GM23338 (cell line): ENCODE data around the gene KIAA1191. TPM values are rescaled to one million over a fixed set of nuclear protein-coding genes. Genes with fewer than 3 reads are reported as not detected.

ENCODE experiments used
- ATAC-seq: fragments of 200-7000 bp; cut with Tn5 transposase; 3 replicates; pipeline ENCODE4 v1.9.1; 2020
- DNase-seq: peaks from one replicate; pipeline ENCODE4 v3.0.0-alpha.2; 2015; ENCODE audit warnings: low spot score
- H2AFZ ChIP-seq: fragments of 200-600 bp; sonication (generic); 2 replicates; pipeline ENCODE4 v1.8.0; 2016; ENCODE audit warnings: antibody characterized with exemption, mild to moderate bottlenecking, moderate library complexity
- H3F3A ChIP-seq: fragments of 200-600 bp; sonication (generic); replicated peaks from 2 replicates; pipeline ENCODE4 v1.8.0; 2017; ENCODE audit warnings: antibody characterized with exemption, mixed run types, low read depth
- H3K27ac ChIP-seq: fragments of 200-600 bp; sonication (generic); 2 replicates; pipeline ENCODE4 v1.6.1; 2016; ENCODE audit warnings: low read depth
- H3K27me3 ChIP-seq: fragments of 200-600 bp; sonication (generic); 2 replicates; pipeline ENCODE4 v1.8.0; 2016; ENCODE audit warnings: mild to moderate bottlenecking, mixed run types, moderate library complexity; ENCODE audit not compliant: insufficient read depth
- H3K36me3 ChIP-seq: fragments of 200-600 bp; sonication (generic); 2 replicates; pipeline ENCODE4 v1.8.0; 2016; ENCODE audit warnings: mild to moderate bottlenecking; ENCODE audit not compliant: insufficient read depth
- H3K4me1 ChIP-seq: fragments of 200-600 bp; sonication (generic); 2 replicates; pipeline ENCODE4 v1.8.0; 2016; ENCODE audit warnings: mild to moderate bottlenecking, moderate library complexity; ENCODE audit not compliant: insufficient read depth
- H3K4me2 ChIP-seq: fragments of 200-600 bp; sonication (generic); 2 replicates; pipeline ENCODE4 v1.7.1; 2017; ENCODE audit warnings: mixed run types
- H3K4me3 ChIP-seq: fragments of 200-600 bp; sonication (generic); 2 replicates; pipeline ENCODE4 v1.6.1; 2016; ENCODE audit warnings: mixed run types
- H3K79me2 ChIP-seq: fragments of 200-600 bp; sonication (generic); replicated peaks from 2 replicates; pipeline ENCODE4 v1.8.0; 2017; ENCODE audit warnings: mild to moderate bottlenecking; ENCODE audit not compliant: insufficient read depth
- H3K9me2 ChIP-seq: fragments of 200-600 bp; sonication (generic); 2 replicates; pipeline ENCODE4 v1.8.0; 2017; ENCODE audit not compliant: insufficient read depth
- H4K20me1 ChIP-seq: fragments of 200-600 bp; sonication (generic); replicated peaks from 2 replicates; pipeline ENCODE4 v1.8.0; 2017; ENCODE audit warnings: mild to moderate bottlenecking; ENCODE audit not compliant: insufficient read depth
- H3K27ac Mint-ChIP-seq: 2 replicates; pipeline ENCODE4 v1.8.0; 2020; ENCODE audit warnings: inconsistent platforms, mild to moderate bottlenecking, moderate library complexity, mixed read lengths
- H3K27me3 Mint-ChIP-seq: 3 replicates; pipeline ENCODE4 v1.8.0; 2022; ENCODE audit warnings: low read depth, mild to moderate bottlenecking, moderate library complexity, mixed read lengths, inconsistent platforms; ENCODE audit not compliant: insufficient read depth, poor library complexity
- H3K36me3 Mint-ChIP-seq: 3 replicates; pipeline ENCODE4 v1.8.0; 2021; ENCODE audit warnings: low read depth, mild to moderate bottlenecking, inconsistent platforms, moderate library complexity, mixed read lengths
- H3K4me1 Mint-ChIP-seq: 3 replicates; pipeline ENCODE4 v1.8.0; 2020; ENCODE audit warnings: mild to moderate bottlenecking, inconsistent platforms, mixed read lengths
- H3K4me3 Mint-ChIP-seq: 3 replicates; pipeline ENCODE4 v1.8.0; 2021; ENCODE audit warnings: moderate library complexity, mild to moderate bottlenecking, inconsistent platforms, mixed read lengths
- H3K9me3 Mint-ChIP-seq: 3 replicates; pipeline ENCODE4 v1.8.0; 2020; ENCODE audit warnings: moderate library complexity, mild to moderate bottlenecking, inconsistent platforms, mixed read lengths
- CREB1 ChIP-seq: fragments of 250-450 bp; sonication (Bioruptor Pico); IDR thresholded peaks from 2 replicates; pipeline ENCODE4 v1.5.0; 2020; ENCODE audit warnings: low read depth, mild to moderate bottlenecking, moderate library complexity
- EZH2 ChIP-seq: fragments of 200-600 bp; sonication (generic); IDR thresholded peaks from one replicate; pipeline ENCODE4 v1.8.0; 2017; ENCODE audit warnings: antibody characterized with exemption, mild to moderate bottlenecking, low read depth; ENCODE audit not compliant: unreplicated experiment
- JUNB ChIP-seq: IDR thresholded peaks from one replicate; pipeline ENCODE4 v1.6.1; 2016; ENCODE audit warnings: antibody characterized with exemption; ENCODE audit not compliant: unreplicated experiment
- STAT1 ChIP-seq: IDR thresholded peaks from one replicate; pipeline ENCODE4 v1.6.1; 2016; ENCODE audit warnings: antibody characterized with exemption; ENCODE audit not compliant: unreplicated experiment
- ZNF114 ChIP-seq: fragments of 250-450 bp; sonication (Bioruptor Pico); IDR thresholded peaks from 2 replicates; pipeline ENCODE4 v1.5.0; 2020; ENCODE audit warnings: mild to moderate bottlenecking, moderate library complexity
- ZNF331 ChIP-seq: fragments of 250-450 bp; sonication (Bioruptor Pico); IDR thresholded peaks from 2 replicates; pipeline ENCODE4 v1.5.0; 2020; ENCODE audit warnings: low read depth, mild to moderate bottlenecking, moderate library complexity
- polyA plus RNA-seq: library from polyadenylated mRNA; unstranded; fragments of >200 nt; fragmentation: Nextera tagmentation; extraction: Ambion mirVana; gene quantifications from 2 replicates; pipeline ENCODE4 v1.2.1, GENCODE V29; 2016
- total RNA-seq: library from RNA; depleted of rRNA; stranded (reverse); fragments of >200 nt; shearing (Covaris generic); gene quantifications from 2 replicates; pipeline ENCODE4 v1.2.3, GENCODE V29; 2014
- TF ChIP-seq, protein P1 (sequence below): IDR thresholded peaks from one replicate; pipeline ENCODE4 v1.6.1; 2018; ENCODE audit warnings: antibody characterized with exemption; ENCODE audit not compliant: unreplicated experiment
- TF ChIP-seq, protein P2 (sequence below): IDR thresholded peaks from 2 replicates; pipeline ENCODE4 v1.6.1; 2016; ENCODE audit warnings: antibody characterized with exemption
- TF ChIP-seq, protein P3 (sequence below), 2 experiments: fragments of 200-600 bp in 1 of 2; sonication (generic) in 1 of 2; conservative IDR thresholded peaks; 2 replicates each; pipeline versions ENCODE4 v1.5.1 to v1.6.1; 2016 to 2017; ENCODE audit warnings: antibody characterized with exemption in 2 of 2, low read depth in 2 of 2, mild to moderate bottlenecking in 2 of 2, moderate library complexity in 1 of 2

The KIAA1191 gene
- total and polyA plus RNA-seq, 2 experiments from 2014 or later, result 52.3 to 87.2 TPM

DNA sequence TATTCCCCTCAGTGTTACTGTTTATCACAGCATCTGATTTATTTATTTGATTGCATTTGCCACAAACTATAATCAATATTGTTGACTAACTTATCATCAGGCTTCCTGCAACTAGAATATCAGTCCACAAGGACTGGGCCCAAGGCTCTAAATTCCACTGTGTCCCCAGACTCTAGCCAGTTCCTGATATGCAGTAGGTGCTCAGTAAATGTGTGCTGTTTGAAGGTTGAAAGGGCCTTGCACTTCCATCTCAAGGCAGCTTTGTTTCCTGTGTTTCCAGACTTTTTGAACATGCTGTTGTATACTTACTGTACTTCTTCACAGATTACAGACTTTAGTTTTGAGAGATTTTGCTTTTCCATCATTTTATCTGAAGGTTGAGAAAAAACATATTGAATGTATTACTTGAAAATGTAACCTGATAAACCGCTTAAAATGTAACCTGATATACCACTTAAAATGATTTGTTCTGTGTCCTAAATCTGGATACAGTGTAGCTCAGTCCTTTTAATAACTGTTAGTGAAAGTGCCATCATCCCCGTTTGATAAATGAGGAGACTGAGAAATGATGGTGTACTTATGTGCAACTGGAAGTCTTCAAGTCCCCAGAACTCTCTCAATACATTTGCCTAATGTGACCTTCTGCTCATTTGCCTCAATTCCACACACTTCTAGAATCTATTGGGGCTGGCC is 18.7 kb downstream of the KIAA1191 start (continued):
- TF ChIP-seq, protein P1, sequence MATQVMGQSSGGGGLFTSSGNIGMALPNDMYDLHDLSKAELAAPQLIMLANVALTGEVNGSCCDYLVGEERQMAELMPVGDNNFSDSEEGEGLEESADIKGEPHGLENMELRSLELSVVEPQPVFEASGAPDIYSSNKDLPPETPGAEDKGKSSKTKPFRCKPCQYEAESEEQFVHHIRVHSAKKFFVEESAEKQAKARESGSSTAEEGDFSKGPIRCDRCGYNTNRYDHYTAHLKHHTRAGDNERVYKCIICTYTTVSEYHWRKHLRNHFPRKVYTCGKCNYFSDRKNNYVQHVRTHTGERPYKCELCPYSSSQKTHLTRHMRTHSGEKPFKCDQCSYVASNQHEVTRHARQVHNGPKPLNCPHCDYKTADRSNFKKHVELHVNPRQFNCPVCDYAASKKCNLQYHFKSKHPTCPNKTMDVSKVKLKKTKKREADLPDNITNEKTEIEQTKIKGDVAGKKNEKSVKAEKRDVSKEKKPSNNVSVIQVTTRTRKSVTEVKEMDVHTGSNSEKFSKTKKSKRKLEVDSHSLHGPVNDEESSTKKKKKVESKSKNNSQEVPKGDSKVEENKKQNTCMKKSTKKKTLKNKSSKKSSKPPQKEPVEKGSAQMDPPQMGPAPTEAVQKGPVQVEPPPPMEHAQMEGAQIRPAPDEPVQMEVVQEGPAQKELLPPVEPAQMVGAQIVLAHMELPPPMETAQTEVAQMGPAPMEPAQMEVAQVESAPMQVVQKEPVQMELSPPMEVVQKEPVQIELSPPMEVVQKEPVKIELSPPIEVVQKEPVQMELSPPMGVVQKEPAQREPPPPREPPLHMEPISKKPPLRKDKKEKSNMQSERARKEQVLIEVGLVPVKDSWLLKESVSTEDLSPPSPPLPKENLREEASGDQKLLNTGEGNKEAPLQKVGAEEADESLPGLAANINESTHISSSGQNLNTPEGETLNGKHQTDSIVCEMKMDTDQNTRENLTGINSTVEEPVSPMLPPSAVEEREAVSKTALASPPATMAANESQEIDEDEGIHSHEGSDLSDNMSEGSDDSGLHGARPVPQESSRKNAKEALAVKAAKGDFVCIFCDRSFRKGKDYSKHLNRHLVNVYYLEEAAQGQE, result no peak
- no peak for TF ChIP-seq ZNF114 (CRISPR knock-in tag)
- TF ChIP-seq EZH2, result no peak
- TF ChIP-seq, protein P2, sequence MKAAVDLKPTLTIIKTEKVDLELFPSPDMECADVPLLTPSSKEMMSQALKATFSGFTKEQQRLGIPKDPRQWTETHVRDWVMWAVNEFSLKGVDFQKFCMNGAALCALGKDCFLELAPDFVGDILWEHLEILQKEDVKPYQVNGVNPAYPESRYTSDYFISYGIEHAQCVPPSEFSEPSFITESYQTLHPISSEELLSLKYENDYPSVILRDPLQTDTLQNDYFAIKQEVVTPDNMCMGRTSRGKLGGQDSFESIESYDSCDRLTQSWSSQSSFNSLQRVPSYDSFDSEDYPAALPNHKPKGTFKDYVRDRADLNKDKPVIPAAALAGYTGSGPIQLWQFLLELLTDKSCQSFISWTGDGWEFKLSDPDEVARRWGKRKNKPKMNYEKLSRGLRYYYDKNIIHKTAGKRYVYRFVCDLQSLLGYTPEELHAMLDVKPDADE, result no peak
- TF ChIP-seq CREB1 (CRISPR knock-in tag), result no peak
- TF ChIP-seq STAT1, result no peak

DNA sequence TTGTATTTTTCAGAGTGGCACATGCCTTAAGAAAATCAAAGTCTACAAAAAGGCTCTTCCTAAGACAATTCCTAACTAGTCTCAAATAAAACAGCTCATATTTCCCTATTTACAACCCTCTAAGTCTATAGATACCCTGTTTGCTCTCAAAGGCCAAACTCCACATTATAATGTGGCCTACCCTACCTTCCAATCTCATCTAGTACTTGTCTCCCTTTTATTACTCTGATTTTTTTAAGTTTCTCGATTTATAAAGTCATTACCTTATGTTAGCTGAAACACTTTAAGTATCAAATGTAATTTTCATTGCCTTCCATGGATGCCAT is 19.4 kb downstream of the KIAA1191 start:
- Histone ChIP-seq H3K4me3 (no peak overlapping the region), H3K27me3 (no peaks in the 10 kb centered on the region), H3K36me3 (peaks cover 10% of the 10 kb centered on the region; the same call in 1 of the 2 replicates), H3K4me2 (no peak overlapping the region), H3K9me2 (no peaks in the 10 kb centered on the region), H3K27ac (no peak overlapping the region), H3K79me2 (no peaks in the 10 kb centered on the region), H4K20me1 (no peaks in the 10 kb centered on the region; the same call in 1 of the 2 replicates), H2AFZ (no peak overlapping the region), H3F3A (no peaks in the 10 kb centered on the region), H3K4me1 (no peaks in the 10 kb centered on the region)
- no peaks in the 10 kb centered on the region for H3K9me3 Mint-ChIP-seq
- peaks cover 19% of the 10 kb centered on the region for H3K36me3 Mint-ChIP-seq
- ATAC-seq, result no peak
- no peaks in the 10 kb centered on the region for H3K4me1 Mint-ChIP-seq
- DNase-seq, result no peak
- H3K4me3 Mint-ChIP-seq, result no peak overlapping the region
- H3K27ac Mint-ChIP-seq, result no peak overlapping the region
- H3K27me3 Mint-ChIP-seq, result peaks cover 2% of the 10 kb centered on the region
- TF ChIP-seq STAT1, result no peak
- TF ChIP-seq, protein P2, result no peak
- TF ChIP-seq, protein P1, result no peak
- TF ChIP-seq ZNF331 (CRISPR knock-in tag), result no peak
- no peak for TF ChIP-seq JUNB
- TF ChIP-seq, protein P3, sequence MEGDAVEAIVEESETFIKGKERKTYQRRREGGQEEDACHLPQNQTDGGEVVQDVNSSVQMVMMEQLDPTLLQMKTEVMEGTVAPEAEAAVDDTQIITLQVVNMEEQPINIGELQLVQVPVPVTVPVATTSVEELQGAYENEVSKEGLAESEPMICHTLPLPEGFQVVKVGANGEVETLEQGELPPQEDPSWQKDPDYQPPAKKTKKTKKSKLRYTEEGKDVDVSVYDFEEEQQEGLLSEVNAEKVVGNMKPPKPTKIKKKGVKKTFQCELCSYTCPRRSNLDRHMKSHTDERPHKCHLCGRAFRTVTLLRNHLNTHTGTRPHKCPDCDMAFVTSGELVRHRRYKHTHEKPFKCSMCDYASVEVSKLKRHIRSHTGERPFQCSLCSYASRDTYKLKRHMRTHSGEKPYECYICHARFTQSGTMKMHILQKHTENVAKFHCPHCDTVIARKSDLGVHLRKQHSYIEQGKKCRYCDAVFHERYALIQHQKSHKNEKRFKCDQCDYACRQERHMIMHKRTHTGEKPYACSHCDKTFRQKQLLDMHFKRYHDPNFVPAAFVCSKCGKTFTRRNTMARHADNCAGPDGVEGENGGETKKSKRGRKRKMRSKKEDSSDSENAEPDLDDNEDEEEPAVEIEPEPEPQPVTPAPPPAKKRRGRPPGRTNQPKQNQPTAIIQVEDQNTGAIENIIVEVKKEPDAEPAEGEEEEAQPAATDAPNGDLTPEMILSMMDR (conservative IDR thresholded peaks at IDR 0.05; ENCODE audit: low read depth in 2 of 2), result no peak
